NCI-H2081 (cell line): ENCODE results near the gene CLPTM1L.
A peak's percentile ranks its signal among the peaks of the same experiment; 100 is the strongest.
"Not testable (repeated sequence)": the region's sequence is repeated elsewhere in the genome, so short reads cannot be mapped to it uniquely, and the experiment has no call there.

Experiments
- DNase-seq, 2 experiments: peaks; one replicate each; lab custom pipeline; 2025; lab: John Stamatoyannopoulos, UW

Gene CLPTM1L

DNA sequence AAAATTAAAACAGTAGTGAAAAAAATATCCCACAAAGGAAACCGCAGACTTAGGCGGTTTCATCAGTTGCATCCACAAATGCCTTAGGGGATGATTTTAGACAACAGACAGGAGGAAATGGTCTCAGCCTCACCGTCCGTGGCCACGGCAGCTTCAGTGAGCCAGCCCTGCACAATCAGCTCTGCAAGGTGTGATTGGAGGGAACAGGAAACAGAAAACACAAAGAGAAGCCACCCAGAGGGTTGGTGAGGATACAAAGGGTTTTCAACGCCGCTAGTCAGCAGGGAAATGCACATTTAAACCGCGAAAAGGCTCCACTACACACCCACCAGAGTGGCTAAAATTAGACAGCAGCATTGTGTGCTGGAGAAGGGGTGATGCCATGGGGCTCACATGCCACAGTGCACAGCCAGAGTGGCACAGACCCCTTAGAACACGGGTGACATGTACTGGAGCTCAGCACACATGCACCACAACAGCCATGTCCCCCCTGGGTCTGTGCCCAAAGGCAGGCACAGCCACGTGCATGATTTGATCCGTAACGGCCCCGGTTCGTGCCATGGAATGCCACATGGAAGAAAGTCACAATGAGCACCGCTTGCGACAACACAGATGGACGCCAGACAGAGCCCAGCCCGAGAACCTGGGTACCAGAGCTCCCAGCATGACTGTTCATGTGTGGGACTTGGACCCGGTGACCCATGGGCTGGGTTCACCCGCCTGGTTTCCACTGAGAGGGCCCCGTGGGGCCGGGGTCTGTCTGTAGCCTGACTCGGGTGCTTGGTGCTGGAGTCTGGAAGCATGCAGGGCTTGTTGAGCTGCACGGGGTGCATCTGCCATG, 31.7 kb downstream of the CLPTM1L start:
- DNase-seq = peak; percentile 79 to 86

DNA sequence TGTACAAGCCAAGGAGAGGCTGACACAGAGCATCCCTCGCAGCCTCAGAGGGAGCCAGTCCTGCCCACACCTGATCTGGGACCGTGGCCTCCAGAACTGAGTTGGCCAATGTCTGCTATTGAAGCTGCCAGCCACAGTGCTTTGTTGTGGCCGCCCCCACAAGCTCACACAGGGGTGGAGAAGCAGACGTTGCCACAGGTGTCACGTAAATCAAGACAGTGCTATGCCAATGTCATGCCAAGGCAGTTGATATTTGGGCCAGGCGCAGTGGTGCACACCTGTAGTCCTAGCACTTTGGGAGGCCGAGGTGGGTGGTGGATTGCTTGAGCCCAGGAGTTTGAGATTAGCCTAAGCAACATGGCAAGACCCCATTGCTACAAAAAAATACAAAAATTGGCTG, 32.7 kb downstream of the CLPTM1L start:
- no peak for DNase-seq

DNA sequence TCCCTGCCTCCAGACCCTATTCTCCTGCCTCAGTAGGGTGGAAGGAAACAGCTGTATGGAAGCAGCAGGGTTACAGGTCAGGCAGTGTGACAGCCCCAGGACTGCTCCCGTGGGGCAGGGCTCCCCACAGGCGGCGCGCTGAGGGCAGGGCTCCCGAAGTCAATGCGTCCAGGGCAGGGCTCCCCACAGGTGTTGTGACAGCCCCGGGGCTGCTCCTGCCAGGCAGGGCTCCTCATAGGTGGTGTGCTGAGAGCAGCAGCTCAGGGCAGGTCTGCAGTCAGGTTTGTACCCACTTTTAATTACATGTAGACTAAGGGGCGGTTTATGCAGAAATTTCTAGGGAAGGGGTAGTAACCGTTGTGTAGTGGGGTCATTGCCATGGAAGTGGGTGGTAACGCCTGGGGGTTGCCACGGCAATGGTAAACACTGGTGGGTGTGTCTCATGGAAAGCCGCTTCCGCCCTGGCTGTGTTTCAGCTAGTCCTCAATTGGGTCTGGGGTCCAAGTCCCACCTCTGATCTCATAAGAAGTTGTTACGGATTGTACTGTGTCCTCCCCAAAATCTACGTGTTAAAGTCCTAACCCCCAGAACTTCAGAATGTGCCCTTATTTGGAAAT, 33.4 kb downstream of the CLPTM1L start:
- DNase-seq = no peak

DNA sequence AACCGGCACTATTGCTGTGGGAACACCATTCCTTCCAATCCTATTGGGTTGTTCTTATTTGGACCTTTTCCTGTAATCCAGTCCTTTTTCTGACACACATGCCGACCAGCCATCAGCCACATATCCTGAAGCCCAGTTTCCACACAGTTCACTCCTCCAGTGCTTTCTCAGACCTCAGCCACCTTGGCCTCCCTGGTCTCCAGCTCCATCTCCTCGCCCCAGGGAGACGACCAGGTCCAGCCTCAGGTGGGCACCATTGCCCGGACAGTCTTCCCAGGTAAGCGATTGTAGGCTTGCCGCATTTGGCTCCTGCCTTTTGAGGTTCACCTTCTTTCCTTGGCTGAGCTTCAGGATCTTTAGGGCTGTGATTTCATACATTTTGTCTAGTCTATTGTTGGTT, 34.8 kb downstream of the CLPTM1L start:
- no peak for DNase-seq

DNA sequence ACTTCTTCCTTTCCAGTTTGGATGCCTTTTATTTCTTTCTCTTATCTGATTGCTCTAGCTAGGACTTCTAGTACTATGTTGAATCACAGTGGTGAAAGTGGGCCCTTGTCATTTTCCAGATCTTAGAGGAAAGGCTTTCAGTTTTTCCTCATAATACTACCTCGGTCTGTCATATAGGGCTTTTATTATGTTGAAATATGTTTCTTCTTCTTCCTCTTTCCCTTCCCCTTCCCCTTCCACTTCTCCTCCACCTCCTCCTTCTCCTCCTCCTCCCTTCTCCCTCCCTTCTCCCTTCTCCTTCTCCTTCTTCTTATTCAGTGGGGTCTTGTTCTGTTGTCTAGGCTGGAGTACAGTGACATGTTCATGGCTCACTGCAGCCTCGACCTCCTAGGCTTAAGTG, 40.9 kb downstream of the CLPTM1L start:
- no peak for DNase-seq

DNA sequence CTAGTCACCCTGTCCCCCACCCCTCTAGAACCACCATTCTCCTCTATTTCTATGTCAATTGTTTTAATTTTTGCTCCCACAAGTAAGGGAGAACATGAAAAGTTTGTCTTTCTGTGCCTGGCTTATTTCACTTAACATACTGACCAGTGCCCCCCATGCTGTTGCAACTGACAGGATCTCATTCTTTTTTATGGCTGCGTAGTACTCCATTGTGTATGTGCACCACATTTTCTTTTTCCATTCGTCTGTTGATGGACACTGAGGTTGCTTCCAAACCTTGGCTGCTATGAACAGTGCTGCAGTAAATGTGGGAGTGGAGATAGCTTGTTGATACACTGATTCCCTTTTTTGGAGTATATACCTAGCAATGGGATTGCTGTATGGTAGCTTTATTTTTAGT, 42.6 kb downstream of the CLPTM1L start:
- DNase-seq = no peak

DNA sequence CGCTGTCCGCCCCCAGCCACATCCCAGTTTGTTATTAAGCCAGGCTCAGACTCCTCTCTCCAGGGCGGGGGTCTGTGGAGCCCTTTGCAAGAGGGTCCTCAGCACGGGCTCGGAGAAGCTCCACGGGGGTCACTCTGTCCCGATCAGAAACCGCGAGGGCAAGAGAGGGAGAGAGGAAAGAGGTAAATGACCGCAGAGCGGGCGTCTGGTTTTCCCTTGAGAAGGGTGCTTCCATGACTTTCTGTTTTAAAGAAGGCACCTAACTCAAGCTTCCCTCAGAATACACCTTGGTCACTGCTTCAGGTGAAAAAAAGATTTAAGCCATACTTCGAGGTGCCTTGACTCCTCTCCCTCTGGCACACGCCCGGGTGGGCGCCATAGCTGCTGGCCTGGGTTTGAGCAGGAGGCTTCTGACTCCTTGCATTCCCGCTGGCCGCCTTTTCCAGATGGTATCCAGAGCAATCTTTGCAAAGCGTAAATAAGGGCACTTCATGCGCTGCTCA, 44.3 kb downstream of the CLPTM1L start:
- DNase-seq = no peak

DNA sequence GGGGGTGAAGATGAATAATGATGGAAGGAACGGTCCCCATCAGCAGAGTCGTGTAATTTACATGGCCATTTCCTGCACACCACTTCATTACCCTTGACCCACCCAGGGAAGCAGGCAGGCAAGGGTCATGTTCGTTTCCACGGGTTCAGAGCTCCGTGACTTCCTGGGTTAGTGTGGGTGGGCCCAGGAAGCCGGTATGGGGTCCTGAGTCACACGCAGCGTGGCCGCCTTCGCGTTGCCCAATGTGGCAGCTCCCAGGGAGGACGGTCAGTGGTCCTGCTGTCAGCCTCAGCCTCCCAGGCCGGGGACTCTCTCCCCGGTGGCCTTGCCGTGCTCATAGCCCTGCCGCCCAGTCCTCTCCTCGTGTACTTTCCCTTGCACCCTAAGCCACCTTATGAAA, 44.9 kb downstream of the CLPTM1L start:
- no peak for DNase-seq

DNA sequence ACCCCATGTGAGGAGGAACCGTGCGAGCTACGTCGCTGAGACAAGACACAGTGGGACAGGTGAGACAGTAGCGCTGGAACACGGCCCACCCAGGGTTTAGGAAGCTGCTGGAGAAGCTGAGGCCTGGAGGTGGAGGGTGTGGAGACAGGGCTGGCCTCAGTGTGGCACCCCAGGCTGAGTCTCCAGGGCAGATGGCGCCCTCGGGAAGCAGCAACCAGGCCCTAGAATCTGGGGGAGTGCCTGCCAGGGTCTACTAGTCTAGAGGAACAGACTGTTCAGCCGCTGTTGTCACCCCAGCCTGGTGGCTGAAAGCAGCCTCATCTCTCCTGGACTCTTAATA, 45.4 kb downstream of the CLPTM1L start:
- DNase-seq = no peak

DNA sequence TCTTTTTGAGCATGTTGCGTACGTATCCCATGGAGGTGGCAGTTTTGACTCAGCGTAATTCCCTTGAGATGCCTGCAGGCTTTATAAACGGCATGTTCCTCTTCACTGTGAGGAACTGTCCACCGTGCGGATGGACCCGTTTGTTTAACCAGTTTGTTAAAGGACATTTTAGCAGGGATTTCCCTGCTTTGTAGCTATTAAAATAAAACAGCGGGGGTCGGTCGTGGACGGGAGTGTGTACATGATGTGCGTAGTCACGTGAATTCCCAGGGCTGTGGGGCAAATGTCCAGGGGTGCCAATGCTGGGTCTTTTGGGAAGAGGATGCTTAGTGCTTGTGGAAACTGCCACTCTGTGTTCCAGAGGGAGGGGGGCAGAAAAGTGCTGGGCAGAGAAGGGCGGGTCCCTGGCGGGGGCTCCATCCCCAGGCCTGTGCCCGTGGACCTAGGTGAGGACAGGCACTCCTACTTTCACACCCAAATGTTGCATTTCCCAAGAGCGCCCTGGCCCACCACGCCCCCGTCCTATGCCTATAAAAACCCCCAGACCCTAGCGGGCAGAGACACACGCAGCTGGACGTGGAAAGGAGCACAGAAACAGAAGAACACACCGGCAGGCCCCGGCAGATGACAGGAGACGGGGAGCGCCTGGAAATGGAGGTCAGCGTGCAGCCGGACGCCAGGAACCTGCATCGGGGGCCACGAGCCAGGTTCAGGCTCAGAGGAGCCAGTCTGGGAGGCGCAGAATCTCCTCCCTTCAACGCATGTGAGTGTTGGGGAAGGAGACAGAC, 46.0 kb downstream of the CLPTM1L start:
- no peak for DNase-seq

DNA sequence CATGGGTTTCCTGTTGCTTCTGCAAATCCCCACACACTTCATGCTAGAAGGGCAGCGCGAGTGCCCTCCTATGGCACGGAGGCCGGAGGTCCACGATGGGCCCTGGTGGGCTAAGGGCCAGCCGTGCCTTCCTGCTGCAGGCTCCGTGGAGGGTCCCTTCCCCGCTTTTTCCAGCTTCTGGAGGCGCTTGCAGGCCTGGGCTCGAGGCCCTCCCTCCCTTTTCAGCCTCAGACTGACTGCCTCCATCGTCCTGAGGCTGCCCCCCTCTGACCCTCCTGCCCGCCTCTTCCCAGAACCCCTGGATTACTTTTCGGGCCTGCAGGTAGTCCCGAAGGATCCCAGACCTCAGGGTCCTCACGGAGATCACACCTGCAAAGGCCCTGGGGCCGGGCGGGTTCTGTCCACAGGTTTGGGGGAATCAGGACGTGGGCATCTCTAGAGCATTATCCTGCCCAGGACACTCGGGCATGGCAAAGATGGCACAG, 46.8 kb downstream of the CLPTM1L start:
- no peak for DNase-seq

DNA sequence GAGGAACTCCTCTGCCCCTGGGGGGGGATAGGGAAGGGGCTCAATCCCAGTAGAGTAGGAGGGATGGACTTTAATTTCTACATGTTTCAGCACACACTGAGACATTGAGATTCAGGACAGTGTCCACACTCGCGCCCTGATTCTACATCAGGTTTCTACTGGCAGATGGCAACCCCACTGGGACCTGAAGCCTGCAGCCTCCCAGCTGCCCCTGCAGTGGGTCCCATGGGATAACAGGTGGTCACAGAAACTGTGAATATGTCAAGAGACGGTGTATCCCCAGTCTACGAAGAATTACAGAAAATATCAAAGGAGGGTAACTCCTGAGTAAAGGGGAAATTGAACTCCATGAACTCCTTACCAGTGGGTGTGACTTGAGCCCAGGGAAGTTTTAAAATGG, 47.7 kb downstream of the CLPTM1L start:
- no peak for DNase-seq

DNA sequence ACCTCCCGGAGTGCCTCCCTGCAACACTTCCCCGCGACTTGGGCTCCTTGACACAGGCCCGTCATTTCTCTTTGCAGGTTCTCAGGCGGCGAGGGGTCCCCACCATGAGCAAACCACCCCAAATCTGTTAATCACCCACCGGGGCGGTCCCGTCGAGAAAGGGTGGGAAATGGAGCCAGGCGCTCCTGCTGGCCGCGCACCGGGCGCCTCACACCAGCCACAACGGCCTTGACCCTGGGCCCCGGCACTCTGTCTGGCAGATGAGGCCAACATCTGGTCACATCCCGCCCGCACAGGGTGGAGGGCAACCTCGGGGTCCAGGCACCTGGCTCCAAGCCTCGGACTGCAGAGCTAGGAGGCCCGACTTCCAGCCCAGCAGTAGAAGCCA, 49.3 kb downstream of the CLPTM1L start:
- DNase-seq = no peak

DNA sequence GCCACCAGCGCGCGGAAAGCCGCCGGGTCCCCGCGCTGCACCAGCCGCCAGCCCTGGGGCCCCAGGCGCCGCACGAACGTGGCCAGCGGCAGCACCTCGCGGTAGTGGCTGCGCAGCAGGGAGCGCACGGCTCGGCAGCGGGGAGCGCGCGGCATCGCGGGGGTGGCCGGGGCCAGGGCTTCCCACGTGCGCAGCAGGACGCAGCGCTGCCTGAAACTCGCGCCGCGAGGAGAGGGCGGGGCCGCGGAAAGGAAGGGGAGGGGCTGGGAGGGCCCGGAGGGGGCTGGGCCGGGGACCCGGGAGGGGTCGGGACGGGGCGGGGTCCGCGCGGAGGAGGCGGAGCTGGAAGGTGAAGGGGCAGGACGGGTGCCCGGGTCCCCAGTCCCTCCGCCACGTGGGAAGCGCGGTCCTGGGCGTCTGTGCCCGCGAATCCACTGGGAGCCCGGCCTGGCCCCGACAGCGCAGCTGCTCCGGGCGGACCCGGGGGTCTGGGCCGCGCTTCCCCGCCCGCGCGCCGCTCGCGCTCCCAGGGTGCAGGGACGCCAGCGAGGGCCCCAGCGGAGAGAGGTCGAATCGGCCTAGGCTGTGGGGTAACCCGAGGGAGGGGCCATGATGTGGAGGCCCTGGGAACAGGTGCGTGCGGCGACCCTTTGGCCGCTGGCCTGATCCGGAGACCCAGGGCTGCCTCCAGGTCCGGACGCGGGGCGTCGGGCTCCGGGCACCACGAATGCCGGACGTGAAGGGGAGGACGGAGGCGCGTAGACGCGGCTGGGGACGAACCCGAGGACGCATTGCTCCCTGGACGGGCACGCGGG, 49.9 kb downstream of the CLPTM1L start, which contains the start of gene TERT:
Gene TERT, minus strand, starts transcription at position 234 of the 815 bp plus-strand sequence. Its CDS starts 79 bp downstream, at position 155.
- peak in 1 of 2 experiments; percentile 37 for DNase-seq

DNA sequence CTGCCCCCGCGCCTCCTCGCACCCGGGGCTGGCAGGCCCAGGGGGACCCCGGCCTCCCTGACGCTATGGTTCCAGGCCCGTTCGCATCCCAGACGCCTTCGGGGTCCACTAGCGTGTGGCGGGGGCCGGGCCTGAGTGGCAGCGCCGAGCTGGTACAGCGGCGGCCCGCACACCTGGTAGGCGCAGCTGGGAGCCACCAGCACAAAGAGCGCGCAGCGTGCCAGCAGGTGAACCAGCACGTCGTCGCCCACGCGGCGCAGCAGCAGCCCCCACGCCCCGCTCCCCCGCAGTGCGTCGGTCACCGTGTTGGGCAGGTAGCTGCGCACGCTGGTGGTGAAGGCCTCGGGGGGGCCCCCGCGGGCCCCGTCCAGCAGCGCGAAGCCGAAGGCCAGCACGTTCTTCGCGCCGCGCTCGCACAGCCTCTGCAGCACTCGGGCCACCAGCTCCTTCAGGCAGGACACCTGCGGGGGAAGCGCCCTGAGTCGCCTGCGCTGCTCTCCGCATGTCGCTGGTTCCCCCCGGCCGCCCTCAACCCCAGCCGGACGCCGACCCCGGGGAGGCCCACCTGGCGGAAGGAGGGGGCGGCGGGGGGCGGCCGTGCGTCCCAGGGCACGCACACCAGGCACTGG, 50.6 kb downstream of the CLPTM1L start:
- peak; percentile 43 to 45 for DNase-seq

DNA sequence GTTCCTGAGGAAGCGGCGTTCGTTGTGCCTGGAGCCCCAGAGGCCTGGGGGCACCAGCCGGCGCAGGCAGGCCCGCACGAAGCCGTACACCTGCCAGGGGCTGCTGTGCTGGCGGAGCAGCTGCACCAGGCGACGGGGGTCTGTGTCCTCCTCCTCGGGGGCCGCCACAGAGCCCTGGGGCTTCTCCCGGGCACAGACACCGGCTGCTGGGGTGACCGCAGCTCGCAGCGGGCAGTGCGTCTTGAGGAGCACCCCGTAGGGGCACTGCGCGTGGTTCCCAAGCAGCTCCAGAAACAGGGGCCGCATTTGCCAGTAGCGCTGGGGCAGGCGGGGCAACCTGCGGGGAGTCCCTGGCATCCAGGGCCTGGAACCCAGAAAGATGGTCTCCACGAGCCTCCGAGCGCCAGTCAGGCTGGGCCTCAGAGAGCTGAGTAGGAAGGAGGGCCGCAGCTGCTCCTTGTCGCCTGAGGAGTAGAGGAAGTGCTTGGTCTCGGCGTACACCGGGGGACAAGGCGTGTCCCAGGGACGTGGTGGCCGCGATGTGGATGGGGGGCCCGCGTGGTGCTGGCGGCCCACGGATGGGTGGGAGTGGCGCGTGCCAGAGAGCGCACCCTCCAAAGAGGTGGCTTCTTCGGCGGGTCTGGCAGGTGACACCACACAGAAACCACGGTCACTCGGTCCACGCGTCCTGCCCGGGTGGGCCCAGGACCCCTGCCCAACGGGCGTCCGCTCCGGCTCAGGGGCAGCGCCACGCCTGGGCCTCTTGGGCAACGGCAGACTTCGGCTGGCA, 51.3 kb downstream of the CLPTM1L start:
- DNase-seq = no peak

DNA sequence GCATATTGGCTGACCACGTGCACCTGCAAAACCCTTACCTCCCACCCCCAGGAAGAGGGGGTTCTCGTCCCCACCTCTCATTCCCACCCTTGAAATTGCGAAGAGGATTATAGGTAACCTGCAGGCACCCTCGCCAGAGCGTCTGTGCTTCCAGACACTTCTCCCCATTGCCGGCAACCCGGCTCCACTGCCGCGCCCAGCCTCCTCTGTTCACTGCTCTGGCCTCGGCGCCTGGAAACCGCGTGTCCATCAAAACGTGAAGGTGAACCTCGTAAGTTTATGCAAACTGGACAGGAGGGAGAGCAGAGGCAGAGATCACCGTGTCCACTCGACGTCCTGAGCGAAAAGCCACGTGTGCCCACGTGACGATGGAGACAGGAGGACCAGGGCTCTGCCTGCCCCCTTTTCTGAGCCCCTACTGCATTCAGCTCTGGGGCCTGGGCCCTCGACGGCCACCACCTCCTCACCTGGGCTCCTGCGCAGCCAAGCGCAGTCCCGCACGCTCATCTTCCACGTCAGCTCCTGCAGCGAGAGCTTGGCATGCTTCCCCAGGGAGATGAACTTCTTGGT, 52.0 kb downstream of the CLPTM1L start:
- no peak for DNase-seq

DNA sequence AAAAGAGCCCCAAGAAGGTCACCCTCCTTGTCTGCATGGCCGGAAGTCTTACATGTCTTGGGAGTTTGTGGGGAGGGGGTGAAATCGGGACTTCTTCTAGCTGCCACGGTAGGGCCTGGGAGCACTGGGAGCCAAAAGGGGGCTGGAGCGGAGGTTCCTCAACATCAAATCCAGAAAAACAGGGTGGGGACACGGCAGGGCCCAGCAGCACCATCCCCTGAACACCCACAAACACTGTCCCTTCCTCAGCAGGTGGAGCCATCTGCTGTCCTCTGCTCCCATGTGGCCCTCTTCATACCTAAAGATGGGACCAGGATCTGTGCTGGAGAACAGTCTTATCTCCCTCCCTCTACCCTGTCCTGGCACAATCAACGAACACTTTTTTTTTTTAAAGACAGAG, 52.8 kb downstream of the CLPTM1L start:
- no peak for DNase-seq

DNA sequence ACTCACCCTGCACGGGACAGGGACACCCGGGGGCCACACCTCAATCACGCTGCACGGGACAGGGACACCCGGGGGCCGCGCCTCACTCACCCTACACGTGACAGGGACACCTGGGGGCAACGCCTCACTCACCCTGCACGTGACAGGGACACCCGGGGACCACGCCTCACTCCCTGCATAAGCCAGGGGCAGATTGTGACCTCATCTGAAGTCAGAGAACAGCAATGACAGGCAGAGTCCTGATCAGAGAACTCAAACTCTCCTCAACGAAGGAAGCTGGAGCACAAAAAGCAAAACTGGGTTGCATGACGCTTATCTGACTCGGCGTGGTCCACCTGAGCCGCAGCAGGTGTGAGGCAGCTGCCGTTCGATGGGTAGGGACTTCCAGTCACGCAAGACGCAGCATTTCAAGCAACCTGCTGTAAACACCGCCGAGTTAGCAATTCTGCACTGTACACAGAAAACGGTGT, 53.3 kb downstream of the CLPTM1L start:
- DNase-seq = no peak

DNA sequence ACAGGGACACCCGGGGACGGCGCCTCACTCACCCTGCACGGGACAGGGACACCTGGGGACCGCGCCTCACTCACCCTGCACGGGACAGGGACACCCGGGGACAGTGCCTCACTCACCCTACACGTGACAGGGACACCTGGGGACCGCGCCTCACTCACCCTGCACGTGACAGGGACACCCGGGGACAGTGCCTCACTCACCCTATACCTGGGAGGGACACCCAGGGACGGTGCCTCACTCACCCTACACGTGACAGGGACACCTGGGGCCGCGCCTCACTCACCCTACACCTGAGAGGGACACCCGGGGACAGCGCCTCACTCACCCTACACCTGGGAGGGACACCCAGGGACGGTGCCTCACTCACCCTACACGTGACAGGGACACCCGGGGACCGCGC, 53.9 kb downstream of the CLPTM1L start:
- DNase-seq = not testable (repeated sequence)
